Measurements from ENCODE around the gene CELF5.

- no peak for TF ChIP-seq EZH2 (IDR thresholded peaks at IDR 0.05; ENCODE audit: insufficient read depth, poor library complexity, severe bottlenecking)
- no peak for TF ChIP-seq EZH2phosphoT487 (IDR thresholded peaks at IDR 0.05; ENCODE audit: insufficient read depth, low read depth)
Measured at GRCh38 chr19:3196064-3196932, 28.2 kb upstream of the CELF5 start.

Data from GM23248 (cell line).